Fibroblast of the aortic adventitia (primary cell): ENCODE results near the gene PCNX2. TPM values are rescaled to one million over a fixed set of nuclear protein-coding genes. Genes with fewer than 3 reads are reported as not detected.

Source experiments
- DNase-seq: peaks from one replicate; pipeline ENCODE4 v3.0.0-alpha.2; 2010; ENCODE audit warnings: low read depth
- H3K4me3 ChIP-seq: 2 replicates; pipeline ENCODE4 v1.5.1; 2011; ENCODE audit warnings: low read depth, mild to moderate bottlenecking, control low read depth, low read length, moderate library complexity
- total RNA-seq: library from RNA; depleted of rRNA; stranded (reverse); fragments of >200 nt; gene quantifications from 2 replicates; pipeline ENCODE4 v1.2.3, GENCODE V29; 2012; ENCODE audit warnings: low replicate concordance
- TF ChIP-seq, protein P1 (sequence below): IDR thresholded peaks from 2 replicates; pipeline ENCODE4 v1.5.1; 2011; ENCODE audit warnings: mild to moderate bottlenecking, low read length, control low read depth, inconsistent platforms; ENCODE audit not compliant: insufficient read depth

Gene PCNX2
- total RNA-seq, 1 donor, result 70.7 TPM

DNA sequence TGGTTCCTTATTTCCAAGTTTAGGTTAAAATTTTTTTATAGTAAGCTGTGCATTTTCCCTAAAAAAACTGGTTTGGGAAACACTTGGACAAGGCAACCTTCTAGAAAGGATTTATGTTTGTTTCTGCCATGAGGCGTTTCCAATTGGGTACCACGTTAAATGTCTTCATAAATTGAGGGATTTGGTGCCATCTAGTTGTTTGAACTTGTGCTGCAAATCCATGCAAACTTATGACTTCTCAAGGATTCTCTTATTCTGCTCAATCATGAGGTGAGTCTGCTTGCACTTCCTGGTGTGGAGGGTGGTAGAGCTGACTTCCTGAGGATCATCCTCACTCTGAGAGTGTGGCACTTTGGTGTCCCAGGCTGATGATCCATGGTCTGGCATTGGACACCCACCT lies 123.3 kb downstream of the PCNX2 start:
- TF ChIP-seq, protein P1, sequence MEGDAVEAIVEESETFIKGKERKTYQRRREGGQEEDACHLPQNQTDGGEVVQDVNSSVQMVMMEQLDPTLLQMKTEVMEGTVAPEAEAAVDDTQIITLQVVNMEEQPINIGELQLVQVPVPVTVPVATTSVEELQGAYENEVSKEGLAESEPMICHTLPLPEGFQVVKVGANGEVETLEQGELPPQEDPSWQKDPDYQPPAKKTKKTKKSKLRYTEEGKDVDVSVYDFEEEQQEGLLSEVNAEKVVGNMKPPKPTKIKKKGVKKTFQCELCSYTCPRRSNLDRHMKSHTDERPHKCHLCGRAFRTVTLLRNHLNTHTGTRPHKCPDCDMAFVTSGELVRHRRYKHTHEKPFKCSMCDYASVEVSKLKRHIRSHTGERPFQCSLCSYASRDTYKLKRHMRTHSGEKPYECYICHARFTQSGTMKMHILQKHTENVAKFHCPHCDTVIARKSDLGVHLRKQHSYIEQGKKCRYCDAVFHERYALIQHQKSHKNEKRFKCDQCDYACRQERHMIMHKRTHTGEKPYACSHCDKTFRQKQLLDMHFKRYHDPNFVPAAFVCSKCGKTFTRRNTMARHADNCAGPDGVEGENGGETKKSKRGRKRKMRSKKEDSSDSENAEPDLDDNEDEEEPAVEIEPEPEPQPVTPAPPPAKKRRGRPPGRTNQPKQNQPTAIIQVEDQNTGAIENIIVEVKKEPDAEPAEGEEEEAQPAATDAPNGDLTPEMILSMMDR, result peak; percentile 29
- DNase-seq, result peak; percentile 47
- no peak overlapping the region for H3K4me3 ChIP-seq

DNA sequence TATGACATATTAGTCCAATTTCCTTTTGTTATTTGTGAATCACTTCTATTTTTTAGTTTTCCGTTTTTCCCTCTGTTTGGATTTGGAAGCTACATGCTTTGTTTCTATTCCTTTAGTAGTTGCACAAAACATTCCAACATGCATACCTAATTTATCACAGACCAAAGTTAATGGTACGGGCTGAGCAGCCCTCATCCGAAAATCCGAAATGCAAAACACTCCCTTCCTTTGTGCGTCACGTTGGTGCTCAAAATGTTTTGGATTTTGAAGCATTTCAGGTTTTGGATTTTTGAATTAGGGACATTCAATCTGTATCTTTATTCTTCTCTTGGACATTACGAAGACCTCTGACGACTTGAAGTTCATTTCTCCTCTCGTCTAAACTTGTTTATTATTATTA lies 124.8 kb downstream of the PCNX2 start:
- no peak for DNase-seq
- TF ChIP-seq, protein P1, result no peak
- no peak overlapping the region for H3K4me3 ChIP-seq

DNA sequence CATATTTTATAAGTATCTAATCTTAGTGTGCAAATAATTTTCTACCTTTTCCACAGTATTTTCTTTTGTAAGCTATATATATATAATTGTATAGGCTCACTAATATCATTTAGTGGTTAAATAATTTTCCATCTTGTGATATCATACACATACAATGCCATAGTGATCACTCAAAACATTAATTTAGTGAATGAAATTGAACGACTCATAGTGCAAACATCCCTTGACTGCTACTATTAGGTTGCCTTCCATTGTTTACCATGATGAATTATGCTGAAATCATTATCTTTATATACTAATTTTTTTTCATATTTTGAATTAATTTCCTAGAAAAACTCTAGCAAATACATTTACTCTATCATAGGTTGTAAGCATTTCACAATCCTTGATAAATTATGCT lies 127.1 kb downstream of the PCNX2 start:
- H3K4me3 ChIP-seq, result no peak overlapping the region
- TF ChIP-seq, protein P1, result no peak
- DNase-seq, result no peak

DNA sequence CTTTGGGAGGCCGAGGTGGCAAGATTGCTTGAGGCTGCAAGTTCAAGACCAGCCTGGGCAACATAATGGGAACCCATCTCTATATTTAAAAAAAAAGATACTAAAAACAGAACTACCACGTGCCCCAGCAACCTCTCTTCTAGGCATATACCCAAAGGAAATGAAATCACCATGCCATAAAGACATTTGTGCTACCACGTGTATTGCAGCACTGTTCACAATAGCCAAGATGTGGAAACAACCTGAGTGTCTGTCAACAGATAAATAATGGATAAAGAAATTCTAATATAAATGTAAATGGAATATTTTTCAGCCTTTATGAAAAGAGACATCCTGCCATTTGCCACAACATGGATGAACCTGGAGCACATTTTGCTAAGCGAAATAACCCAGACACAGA lies 128.6 kb downstream of the PCNX2 start:
- H3K4me3 ChIP-seq, result no peak overlapping the region
- TF ChIP-seq, protein P1, result no peak
- no peak for DNase-seq

DNA sequence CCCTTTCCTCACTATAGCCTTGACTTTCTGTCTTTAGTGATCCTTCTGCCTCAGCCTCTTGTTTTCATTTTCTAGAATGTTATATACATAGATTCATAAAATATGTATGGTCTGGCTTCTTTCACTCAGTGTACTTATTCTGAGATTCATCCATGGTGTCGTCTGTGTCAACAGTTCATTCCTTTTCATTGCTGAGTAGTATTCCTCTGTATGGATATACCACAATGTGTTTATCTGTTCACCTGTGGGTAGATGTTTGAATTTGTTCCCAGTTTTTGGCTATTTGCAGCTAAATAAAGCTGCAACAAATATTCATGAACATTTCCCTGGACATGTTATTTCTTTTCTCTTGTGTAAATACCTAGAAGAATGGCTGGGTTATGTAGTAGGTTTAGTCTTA lies 131.8 kb downstream of the PCNX2 start:
- no peak for DNase-seq
- no peak overlapping the region for H3K4me3 ChIP-seq
- TF ChIP-seq, protein P1, result no peak

DNA sequence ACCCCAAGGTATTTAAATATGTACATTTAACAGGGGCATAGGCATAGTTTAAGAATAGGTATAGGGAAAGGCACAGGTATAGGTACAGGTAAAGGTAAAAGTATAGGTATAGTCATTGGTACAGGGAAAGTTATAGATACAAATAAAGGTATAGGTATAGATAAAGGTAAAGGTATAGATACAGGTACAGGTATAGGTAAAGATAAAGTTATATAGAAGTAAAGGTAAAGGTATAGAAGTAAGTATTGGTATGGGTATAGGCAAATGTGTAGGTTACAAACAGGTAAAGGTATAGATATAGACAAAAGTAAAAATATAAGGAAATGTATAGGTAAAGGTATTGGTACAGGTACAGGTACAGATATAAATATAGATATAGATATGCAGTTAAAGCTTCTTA lies 137.2 kb downstream of the PCNX2 start:
- H3K4me3 ChIP-seq, result no peak overlapping the region
- DNase-seq, result no peak
- TF ChIP-seq, protein P1, result no peak

DNA sequence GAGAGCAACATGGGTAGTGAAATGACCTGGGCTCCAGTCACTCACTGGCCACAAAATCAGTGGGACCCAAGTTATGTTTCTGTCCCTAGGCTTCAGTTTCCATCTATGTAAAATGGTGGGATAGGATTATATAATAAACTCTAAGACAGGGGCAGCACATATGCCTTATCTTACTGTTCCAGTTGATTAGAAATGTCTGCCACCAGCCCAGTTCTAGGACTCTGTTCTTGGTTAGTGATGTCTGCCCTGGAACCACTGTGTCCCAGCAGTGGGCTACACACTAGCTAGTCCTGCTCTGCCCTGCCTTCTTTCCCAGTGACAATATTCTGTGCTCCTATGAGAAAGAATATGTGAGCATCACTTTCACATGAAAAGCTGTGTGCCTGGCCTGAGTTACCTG lies 138.3 kb downstream of the PCNX2 start:
- H3K4me3 ChIP-seq, result no peak overlapping the region
- TF ChIP-seq, protein P1, result no peak
- no peak for DNase-seq
